Upper lobe of left lung (tissue), 4 donors: ENCODE results near the gene FMN2.

Experiments
- CTCF ChIP-seq, 6 experiments: fragments of 450-650 bp in 4 of 6; fragments of 200-600 bp in 2 of 6; sonication (generic) in 2 of 6; IDR thresholded peaks; one replicate each; pipeline ENCODE4 v1.5.1; 2016 to 2019; ENCODE audit warnings: antibody characterized with exemption in 6 of 6
- EP300 ChIP-seq, 4 donors: sonication (generic); formaldehyde crosslinking; IDR thresholded peaks; one replicate each; pipeline ENCODE4 v1.5.1; 2017; ENCODE audit warnings: antibody characterized with exemption in 4 of 4, control low read depth in 2 of 4
- POLR2A ChIP-seq, 4 donors: fragments of 450-650 bp; IDR thresholded peaks; one replicate each; pipeline ENCODE4 v1.5.1; 2016 to 2017; ENCODE audit warnings: antibody characterized with exemption in 4 of 4, mild to moderate bottlenecking in 2 of 4

GRCh38 chr1:240230816-240231215 is 139.1 kb downstream of the FMN2 start:
- no peak for TF ChIP-seq CTCF (IDR thresholded peaks at IDR 0.05)
- no peak for TF ChIP-seq POLR2A (IDR thresholded peaks at IDR 0.05)
- no peak for TF ChIP-seq EP300 (IDR thresholded peaks at IDR 0.05)
